Progenitor cell of endocrine pancreas (in vitro differentiated cells): ENCODE measurements around the gene GALNT9. TPM values are rescaled to one million over a fixed set of nuclear protein-coding genes. Genes with fewer than 3 reads are reported as not detected.

Source experiments
- DNase-seq: peaks from one replicate; pipeline ENCODE4 v3.0.0; 2021; ENCODE audit warnings: low spot score; ENCODE audit not compliant: unreplicated experiment
- H3K27ac Mint-ChIP-seq: 2 replicates; pipeline ENCODE4 v1.8.0; 2021; ENCODE audit warnings: mild to moderate bottlenecking, moderate library complexity, mixed read lengths
- H3K27me3 Mint-ChIP-seq: 2 replicates; pipeline ENCODE4 v1.8.0; 2021; ENCODE audit warnings: mixed read lengths
- H3K36me3 Mint-ChIP-seq: 2 replicates; pipeline ENCODE4 v1.8.0; 2022; ENCODE audit warnings: mixed read lengths; ENCODE audit not compliant: insufficient read depth
- H3K4me1 Mint-ChIP-seq: 2 replicates; pipeline ENCODE4 v1.8.0; 2021; ENCODE audit warnings: low read depth, mixed read lengths
- H3K4me3 Mint-ChIP-seq: 2 replicates; pipeline ENCODE4 v1.8.0; 2021; ENCODE audit warnings: low read depth, mild to moderate bottlenecking, moderate library complexity, mixed read lengths
- H3K9me3 Mint-ChIP-seq: 2 replicates; pipeline ENCODE4 v1.8.0; 2021; ENCODE audit warnings: low read depth, mixed read lengths
- CTCF ChIP-seq: fragments of 200-600 bp; sonication (generic); IDR thresholded peaks from one replicate; pipeline ENCODE4 v1.5.0; 2021; ENCODE audit warnings: antibody characterized with exemption, mild to moderate bottlenecking; ENCODE audit not compliant: unreplicated experiment
- total RNA-seq: library from RNA; stranded (reverse); gene quantifications from 2 replicates; pipeline ENCODE4 v1.2.1, GENCODE V29; 2021

GALNT9 gene
- total RNA-seq, 1 donor from 2014 or later, result 0.36 TPM

- no peak for TF ChIP-seq CTCF
- no peak for DNase-seq
- no peaks in the 10 kb centered on the region for H3K36me3 Mint-ChIP-seq
- no peak overlapping the region for H3K27ac Mint-ChIP-seq
- no peaks in the 10 kb centered on the region for H3K9me3 Mint-ChIP-seq
- H3K27me3 Mint-ChIP-seq, result peaks cover 57% of the 10 kb centered on the region
- H3K4me3 Mint-ChIP-seq, result no peak overlapping the region
- H3K4me1 Mint-ChIP-seq, result no peaks in the 10 kb centered on the region
Observed at GRCh38 chr12:132310181-132311040, 19.0 kb downstream of the GALNT9 start.

GRCh38 chr12:132309596-132310086 lies 19.7 kb downstream of the GALNT9 start:
- TF ChIP-seq CTCF, result no peak
- H3K27me3 Mint-ChIP-seq, result peaks cover 53% of the 10 kb centered on the region
- no peaks in the 10 kb centered on the region for H3K9me3 Mint-ChIP-seq
- no peak overlapping the region for H3K4me3 Mint-ChIP-seq
- no peak overlapping the region for H3K27ac Mint-ChIP-seq
- H3K4me1 Mint-ChIP-seq, result no peaks in the 10 kb centered on the region
- no peak for DNase-seq
- no peaks in the 10 kb centered on the region for H3K36me3 Mint-ChIP-seq

- H3K4me3 Mint-ChIP-seq, result no peak overlapping the region
Observed at GRCh38 chr12:132308853-132309595, 20.4 kb downstream of the GALNT9 start.

GRCh38 chr12:132307976-132308852 lies 21.2 kb downstream of the GALNT9 start:
- Mint-ChIP-seq H3K27me3 (peaks cover 46% of the 10 kb centered on the region), H3K27ac (no peak overlapping the region), H3K36me3 (no peaks in the 10 kb centered on the region), H3K4me1 (no peaks in the 10 kb centered on the region), H3K9me3 (no peaks in the 10 kb centered on the region), H3K4me3 (no peak overlapping the region)
- DNase-seq, result no peak
- TF ChIP-seq CTCF, result no peak

More at GRCh38 chr12:132308853-132309595, 20.4 kb downstream of the GALNT9 start:
- Mint-ChIP-seq H3K9me3 (no peaks in the 10 kb centered on the region), H3K36me3 (no peaks in the 10 kb centered on the region), H3K27ac (no peak overlapping the region), H3K4me1 (no peaks in the 10 kb centered on the region), H3K27me3 (peaks cover 47% of the 10 kb centered on the region)
- no peak for TF ChIP-seq CTCF
- DNase-seq, result no peak

- H3K27ac Mint-ChIP-seq, result no peak overlapping the region
- no peaks in the 10 kb centered on the region for H3K4me1 Mint-ChIP-seq
- no peak overlapping the region for H3K4me3 Mint-ChIP-seq
- peaks cover 54% of the 10 kb centered on the region for H3K27me3 Mint-ChIP-seq
- DNase-seq, result no peak
- no peak for TF ChIP-seq CTCF
- H3K36me3 Mint-ChIP-seq, result no peaks in the 10 kb centered on the region
- H3K9me3 Mint-ChIP-seq, result no peaks in the 10 kb centered on the region
Observed at GRCh38 chr12:132306885-132307191, 22.6 kb downstream of the GALNT9 start.
